Activated T-cell treated with anti-CD3 and anti-CD28 coated beads, Interleukin-2, amount 50 U/mL, for 1 hour (primary cell): ENCODE results near the gene GTPBP4.

ENCODE experiments used
- DNase-seq: peaks from one replicate; pipeline ENCODE4 v3.0.0-alpha.2; 2020

The GTPBP4 gene

GRCh38 chr10:968546-969199 is 19.6 kb upstream of the GTPBP4 start:
- no peak for DNase-seq

- DNase-seq = no peak
These were observed 18.6 kb upstream of the GTPBP4 start for GRCh38 chr10:969473-970150.

DNA sequence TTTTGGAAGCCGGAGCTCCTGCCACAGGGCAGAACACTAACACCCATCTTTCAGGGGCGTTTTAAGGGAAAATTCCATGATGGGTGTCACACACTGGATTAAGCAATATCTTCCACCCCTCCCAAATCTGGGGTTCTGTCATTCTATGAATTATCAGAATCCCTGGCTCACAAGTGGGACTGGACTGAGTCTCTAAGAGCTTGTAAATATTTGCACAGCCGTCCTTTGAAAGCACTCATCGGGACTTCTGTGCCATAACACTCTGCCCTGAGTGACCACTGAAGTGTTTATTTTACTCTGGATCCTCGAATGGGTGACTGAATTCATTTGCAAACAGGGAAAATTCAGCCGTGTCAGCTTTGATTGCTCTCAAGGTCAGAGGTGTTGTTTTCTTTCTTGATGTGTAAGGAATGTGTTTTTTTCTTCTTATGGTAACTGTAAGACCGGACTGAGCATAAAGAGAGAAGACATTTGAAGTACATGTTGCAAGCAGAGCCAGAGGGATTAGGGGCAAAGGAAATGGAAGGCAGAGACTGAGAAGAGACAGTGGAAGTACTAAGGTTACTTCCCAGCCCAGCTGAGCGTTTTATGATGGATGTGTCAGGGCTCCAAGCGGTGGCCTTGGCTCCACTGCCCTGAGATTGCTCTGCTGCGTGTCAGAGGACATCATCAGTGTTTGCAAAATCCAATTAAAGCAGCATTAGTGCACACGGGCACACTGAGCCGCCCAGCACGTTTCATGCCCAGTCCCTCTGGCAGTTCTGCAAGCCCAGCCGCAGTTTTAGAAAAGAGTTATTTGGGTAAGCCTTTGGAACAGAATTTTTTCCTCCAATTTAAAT is 17.7 kb upstream of the GTPBP4 start:
- no peak for DNase-seq

GRCh38 chr10:971150-971542 is 17.1 kb upstream of the GTPBP4 start:
- no peak for DNase-seq

- DNase-seq = no peak
These were observed 16.6 kb upstream of the GTPBP4 start for GRCh38 chr10:971613-972012.

GRCh38 chr10:972763-973162 is 15.5 kb upstream of the GTPBP4 start:
- no peak for DNase-seq

GRCh38 chr10:974038-974784 is 14.0 kb upstream of the GTPBP4 start:
- no peak for DNase-seq

DNA sequence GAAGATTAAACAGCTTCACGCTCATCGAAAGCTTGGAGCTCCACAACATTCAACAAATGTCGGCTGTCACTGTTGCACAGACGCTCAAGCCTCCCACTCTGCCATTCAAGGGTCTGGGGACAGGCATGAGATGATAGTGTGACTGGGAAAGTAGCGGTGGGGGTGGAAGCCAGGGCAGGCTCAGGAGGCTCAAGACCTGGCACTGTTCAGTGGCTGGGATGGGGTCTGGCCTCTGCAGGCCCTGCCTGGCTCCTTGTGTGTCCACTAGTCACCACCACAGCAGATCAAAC is 13.5 kb upstream of the GTPBP4 start:
- DNase-seq = no peak

GRCh38 chr10:976316-976715 is 11.9 kb upstream of the GTPBP4 start:
- DNase-seq = no peak

GRCh38 chr10:978826-979421 is 9.3 kb upstream of the GTPBP4 start:
- no peak for DNase-seq

GRCh38 chr10:980468-981093 is 7.7 kb upstream of the GTPBP4 start:
- DNase-seq = no peak

- no peak for DNase-seq
These were observed 4.8 kb upstream of the GTPBP4 start for GRCh38 chr10:983401-983800.

GRCh38 chr10:983971-984655 is 4.1 kb upstream of the GTPBP4 start:
- DNase-seq = no peak

DNA sequence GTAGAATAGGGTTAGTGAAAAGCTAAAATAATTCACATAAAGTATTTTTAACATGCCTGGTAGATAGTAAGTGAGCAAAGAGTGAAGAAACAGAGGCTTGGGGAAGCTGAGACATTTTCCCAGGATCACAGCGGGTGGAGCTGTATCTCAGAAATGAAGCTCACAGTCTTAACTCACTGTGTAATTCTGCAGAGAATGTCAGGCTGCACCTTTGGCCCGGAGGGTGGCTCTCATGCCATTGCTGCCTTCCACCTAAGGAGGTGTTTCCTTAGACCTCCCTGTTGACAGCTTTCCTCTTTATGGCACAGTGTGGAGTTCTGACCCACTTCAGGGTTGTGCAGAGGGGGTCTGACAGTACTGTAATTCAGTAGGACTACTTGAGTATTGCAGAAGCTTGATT is 2.9 kb upstream of the GTPBP4 start:
- DNase-seq = no peak

DNA sequence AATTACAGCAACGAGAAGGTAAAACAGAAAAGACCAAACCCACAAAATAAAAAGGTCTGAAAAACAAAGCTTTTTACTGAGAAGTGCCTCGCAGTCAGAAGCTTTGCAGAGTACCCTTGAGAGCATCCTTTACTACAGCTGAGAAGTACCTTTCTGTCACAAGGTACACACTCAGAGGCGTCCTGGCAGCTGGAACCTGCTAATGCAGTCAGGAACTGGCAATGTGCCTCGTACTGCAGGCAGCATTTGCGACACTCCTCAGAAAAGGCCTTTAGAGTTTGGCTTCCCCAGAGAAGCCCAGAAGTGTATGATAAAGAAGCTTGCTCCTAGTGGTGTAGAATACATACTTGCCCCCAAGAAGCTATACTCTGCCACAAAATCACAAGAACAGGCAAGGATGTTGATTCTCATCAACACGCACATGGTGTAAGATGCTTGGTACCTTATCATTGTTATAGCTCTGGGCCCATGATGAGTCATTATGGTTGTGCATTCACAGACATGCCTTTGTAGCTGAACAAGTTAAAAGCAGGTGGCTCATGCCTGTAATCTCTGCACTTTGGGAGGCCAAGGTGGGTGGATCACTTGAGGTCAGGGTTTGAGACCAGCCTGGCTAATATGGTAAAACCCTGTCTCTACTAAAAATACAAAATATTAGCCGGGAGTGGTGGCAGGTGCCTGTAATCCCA is 2.0 kb upstream of the GTPBP4 start:
- no peak for DNase-seq

- no peak for DNase-seq
These were observed 1.2 kb upstream of the GTPBP4 start for GRCh38 chr10:986881-987619.

GRCh38 chr10:987620-987869 is 689 bp upstream of the GTPBP4 start:
- no peak for DNase-seq

DNA sequence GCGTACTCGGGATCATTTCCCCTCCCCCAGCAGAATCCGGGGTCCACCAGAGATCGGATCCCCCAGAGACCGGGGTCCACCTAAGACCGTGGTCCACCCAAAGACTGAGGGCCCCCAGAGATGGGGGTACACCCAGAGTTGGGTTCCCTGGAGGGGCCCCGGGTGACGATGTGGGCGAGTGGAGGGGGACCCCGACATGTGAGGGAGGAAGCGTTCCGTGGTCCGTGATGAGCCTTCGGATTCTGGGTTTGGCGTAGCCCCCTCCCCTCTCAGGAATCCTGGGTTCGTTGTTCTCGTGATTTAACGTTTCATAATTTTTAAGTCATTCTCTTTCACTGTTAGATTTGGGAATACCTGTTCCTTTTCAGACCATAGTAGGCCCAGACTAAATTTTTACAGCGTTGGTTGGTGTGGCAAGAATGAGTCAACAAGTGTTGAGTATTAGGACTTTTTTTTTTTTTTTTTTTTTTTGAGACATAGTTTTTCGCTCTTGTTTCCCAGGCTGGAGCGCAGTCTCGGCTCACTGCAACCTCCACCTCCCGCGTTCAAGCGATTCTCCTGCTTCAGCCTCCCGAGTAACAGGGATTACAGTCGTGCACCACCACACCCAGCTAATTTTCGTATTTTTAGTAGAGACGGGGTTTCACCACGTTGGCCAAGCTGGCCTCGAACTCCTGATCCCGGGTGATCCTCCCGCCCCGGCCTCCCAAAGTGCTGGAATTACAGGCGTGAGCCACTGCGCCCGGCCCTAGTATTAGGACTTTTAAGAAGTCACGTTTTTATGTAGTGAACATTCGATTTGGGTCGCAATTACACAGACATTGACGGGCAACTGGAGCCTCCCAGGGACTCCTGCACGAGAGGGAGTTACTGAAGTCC is 672 bp downstream of the GTPBP4 start:
- DNase-seq = no peak

DNA sequence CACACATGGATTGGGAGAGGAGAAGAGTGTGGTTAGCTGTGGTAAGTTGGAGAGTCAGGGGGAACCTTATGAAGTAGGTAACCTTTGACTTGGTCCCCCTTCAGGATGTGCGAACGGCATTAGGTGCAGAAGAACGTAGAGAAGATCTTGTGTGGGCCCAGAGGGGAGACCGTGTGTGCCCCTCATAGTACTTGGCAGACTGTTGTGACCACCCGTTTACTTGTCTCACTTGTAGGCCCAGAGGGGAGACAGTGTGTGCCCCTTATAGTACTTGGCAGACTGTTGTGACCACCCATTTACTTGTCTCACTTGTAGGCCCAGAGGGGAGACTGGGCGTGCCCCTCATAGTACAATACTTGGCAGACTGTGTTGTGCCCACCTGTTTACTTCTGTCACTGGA is 2.6 kb downstream of the GTPBP4 start:
- no peak for DNase-seq

DNA sequence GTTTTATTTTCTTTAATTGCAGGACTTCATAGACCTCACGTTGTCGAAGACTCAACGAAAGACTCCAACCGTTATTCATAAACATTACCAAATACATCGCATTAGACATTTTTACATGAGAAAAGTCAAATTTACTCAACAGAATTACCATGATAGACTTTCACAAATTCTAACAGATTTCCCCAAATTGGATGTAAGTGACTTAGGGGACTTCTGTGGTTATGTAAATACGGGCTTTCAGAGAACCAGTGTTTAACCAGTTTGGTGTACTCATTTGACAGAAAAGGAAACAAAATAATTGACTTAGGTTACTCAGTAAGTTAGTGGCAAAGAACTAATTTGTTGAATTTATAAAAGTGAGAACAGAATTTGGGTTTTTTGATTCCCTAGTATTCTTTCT is 4.2 kb downstream of the GTPBP4 start:
- DNase-seq = no peak
